ENCODE data around the gene CACNG6. TPM values are rescaled to one million over a fixed set of nuclear protein-coding genes. Genes with fewer than 3 reads are reported as not detected.

Gene CACNG6
- total RNA-seq, 1 donor from 2014 or later: not detected

GRCh38 chr19:53998223-53998622 lies 6.8 kb downstream of the CACNG6 start:
- Histone ChIP-seq H3K4me3 (no peak overlapping the region), H3K9me3 (ENCODE audit: low read depth) (no peaks in the 10 kb centered on the region), H3K9ac (no peak overlapping the region), H4K20me1 (ENCODE audit: low read depth) (no peaks in the 10 kb centered on the region), H3K79me2 (ENCODE audit: low read depth) (no peaks in the 10 kb centered on the region), H3F3A (ENCODE audit: low read depth) (peaks cover 7% of the 10 kb centered on the region), H2AFZ (replicated peaks) (no peak overlapping the region), H3K27ac (no peak overlapping the region), H3K27me3 (peaks cover 95% of the 10 kb centered on the region), H3K36me3 (no peaks in the 10 kb centered on the region), H3K4me2 (no peak overlapping the region), H3K4me1 (peaks cover 10% of the 10 kb centered on the region)
- Mint-ChIP-seq H3K4me1 (peaks cover 39% of the 10 kb centered on the region), H3K9me3 (no peaks in the 10 kb centered on the region), H3K27ac (no peak overlapping the region), H3K36me3 (no peaks in the 10 kb centered on the region), H3K4me3 (no peak overlapping the region), H3K27me3 (ENCODE audit: insufficient read depth, low read depth) (peaks cover 8% of the 10 kb centered on the region)
- DNase-seq (ENCODE audit: low spot score): no peak
- no peak for TF ChIP-seq EZH2phosphoT487 (IDR thresholded peaks at IDR 0.05)
- TF ChIP-seq EZH2 (IDR thresholded peaks at IDR 0.05): no peak
- TF ChIP-seq CTCF (IDR thresholded peaks at IDR 0.05): no peak

- DNase-seq (ENCODE audit: low spot score): no peak
- no peak overlapping the region for H3K4me2 ChIP-seq
- H3K36me3 Mint-ChIP-seq: no peaks in the 10 kb centered on the region
- TF ChIP-seq EZH2 (IDR thresholded peaks at IDR 0.05) (no peak), EZH2phosphoT487 (IDR thresholded peaks at IDR 0.05) (no peak), CTCF (IDR thresholded peaks at IDR 0.05) (no peak)
- no peak overlapping the region for H3K4me3 ChIP-seq
- H3F3A ChIP-seq (ENCODE audit: low read depth): peaks cover 7% of the 10 kb centered on the region
- H4K20me1 ChIP-seq (ENCODE audit: low read depth): no peaks in the 10 kb centered on the region
- no peak overlapping the region for H2AFZ ChIP-seq (replicated peaks)
- peaks cover 8% of the 10 kb centered on the region for H3K27me3 Mint-ChIP-seq (ENCODE audit: insufficient read depth, low read depth)
- H3K27ac ChIP-seq: no peak overlapping the region
- H3K27ac Mint-ChIP-seq: no peak overlapping the region
- peaks cover 10% of the 10 kb centered on the region for H3K4me1 ChIP-seq
- H3K79me2 ChIP-seq (ENCODE audit: low read depth): no peaks in the 10 kb centered on the region
- H3K9ac ChIP-seq: no peak overlapping the region
- H3K27me3 ChIP-seq: peaks cover 83% of the 10 kb centered on the region
- no peaks in the 10 kb centered on the region for H3K9me3 Mint-ChIP-seq
- no peak overlapping the region for H3K4me3 Mint-ChIP-seq
- peaks cover 30% of the 10 kb centered on the region for H3K4me1 Mint-ChIP-seq
- H3K36me3 ChIP-seq: no peaks in the 10 kb centered on the region
- H3K9me3 ChIP-seq (ENCODE audit: low read depth): no peaks in the 10 kb centered on the region
Observed at GRCh38 chr19:53999694-54000093, 8.3 kb downstream of the CACNG6 start.

GRCh38 chr19:54001496-54001895 lies 10.1 kb downstream of the CACNG6 start:
- Mint-ChIP-seq H3K9me3 (no peaks in the 10 kb centered on the region), H3K27me3 (ENCODE audit: insufficient read depth, low read depth) (peaks cover 8% of the 10 kb centered on the region), H3K4me3 (no peak overlapping the region), H3K36me3 (no peaks in the 10 kb centered on the region), H3K27ac (no peak overlapping the region), H3K4me1 (peaks cover 30% of the 10 kb centered on the region)
- H3K4me2 ChIP-seq: no peak overlapping the region
- H4K20me1 ChIP-seq (ENCODE audit: low read depth): no peaks in the 10 kb centered on the region
- TF ChIP-seq EZH2phosphoT487 (IDR thresholded peaks at IDR 0.05) (no peak), CTCF (IDR thresholded peaks at IDR 0.05) (no peak), EZH2 (IDR thresholded peaks at IDR 0.05) (no peak)
- H3K27ac ChIP-seq: no peak overlapping the region
- H3K4me3 ChIP-seq: no peak overlapping the region
- peaks cover 7% of the 10 kb centered on the region for H3F3A ChIP-seq (ENCODE audit: low read depth)
- no peak for DNase-seq (ENCODE audit: low spot score)
- no peak overlapping the region for H3K9ac ChIP-seq
- H3K4me1 ChIP-seq: peaks cover 10% of the 10 kb centered on the region
- peaks cover 65% of the 10 kb centered on the region for H3K27me3 ChIP-seq
- no peaks in the 10 kb centered on the region for H3K9me3 ChIP-seq (ENCODE audit: low read depth)
- no peaks in the 10 kb centered on the region for H3K79me2 ChIP-seq (ENCODE audit: low read depth)
- no peaks in the 10 kb centered on the region for H3K36me3 ChIP-seq
- H2AFZ ChIP-seq (replicated peaks): no peak overlapping the region
